Heart left ventricle (tissue), 13 donors: ENCODE results near the gene GPATCH3.

Source experiments
- POLR2A ChIP-seq, 2 donors: fragments of 450-650 bp; IDR thresholded peaks; one replicate each; pipeline ENCODE4 v1.6.1; 2017; ENCODE audit warnings: antibody characterized with exemption in 2 of 2, mild to moderate bottlenecking in 2 of 2, moderate library complexity in 2 of 2
- TF ChIP-seq, protein P1 (sequence below), 12 donors: fragments of 200-600 bp; sonication (generic) in 4 of 12; IDR thresholded peaks; one replicate each; pipeline versions ENCODE4 v1.5.0 to v1.8.0; 2018 to 2022; ENCODE audit warnings: antibody characterized with exemption in 12 of 12, mild to moderate bottlenecking in 5 of 12
- donor health status: ischemic (EF 13 %, LVEDD 7.1; RV severe dilation, severe dysfunction).
- donor health status: DM: no; HTN: yes; CAD: no.
- donor health status: DM: no; HTN: no; CAD: no.
- donor health status: ischemic (EF 25% LVEDD 6.9; RV normal size, moderate dysfunction).
- donor health status: ischemic (EF 25% LVEDD 5.7; RV mildly dilated, moderate dysfunction).
- donor health status: ischemic (EF 35%, LVEDD 5.7; RV mildly dilated, moderate dysfunction).
- donor health status: nonischemic (EF 11% LVEDD 7.7; RV severe dilation, severe dysfunction).
- donor health status: DM: yes; HTN: yes; CAD: no.
- donor health status: PGD.
- donor health status: ischemic (EF 29% LVEDD 5.4; RV normal size, mild dysfunction).
- donor health status: nonischemic (EF 23%, LVEDD 6.1; RV moderate dilation, normal function).

DNA sequence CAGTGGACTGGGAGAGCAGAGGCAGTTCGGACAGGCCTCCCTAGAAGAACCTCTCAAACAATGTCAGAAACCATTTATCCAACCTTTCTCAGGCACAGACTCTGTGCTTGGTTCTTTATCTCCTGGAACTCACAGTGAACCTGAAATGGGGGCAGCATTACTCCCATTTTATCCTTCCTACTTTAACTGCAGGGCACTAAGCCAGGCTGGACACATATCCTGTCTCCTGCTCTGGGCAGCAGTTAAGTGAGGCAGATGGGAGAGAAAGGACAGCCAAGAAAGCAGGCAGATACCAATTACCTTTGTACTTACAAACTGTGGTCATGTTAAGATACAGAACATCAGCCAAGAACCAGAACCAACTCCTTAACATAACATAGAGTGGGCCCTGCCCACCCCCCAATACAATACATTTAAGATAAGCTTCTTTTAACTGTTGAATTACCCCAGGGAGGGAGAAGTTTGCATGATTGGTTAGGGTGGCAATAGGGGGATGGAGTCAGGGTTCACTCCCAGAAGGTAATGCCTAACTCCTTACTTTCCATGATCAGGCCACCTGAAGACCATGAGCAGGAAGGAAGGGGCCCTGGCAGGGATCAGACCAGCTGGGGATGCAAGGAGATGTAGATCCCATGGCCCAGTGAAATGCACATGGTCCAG is 49.1 kb upstream of the GPATCH3 start:
- TF ChIP-seq, protein P1, sequence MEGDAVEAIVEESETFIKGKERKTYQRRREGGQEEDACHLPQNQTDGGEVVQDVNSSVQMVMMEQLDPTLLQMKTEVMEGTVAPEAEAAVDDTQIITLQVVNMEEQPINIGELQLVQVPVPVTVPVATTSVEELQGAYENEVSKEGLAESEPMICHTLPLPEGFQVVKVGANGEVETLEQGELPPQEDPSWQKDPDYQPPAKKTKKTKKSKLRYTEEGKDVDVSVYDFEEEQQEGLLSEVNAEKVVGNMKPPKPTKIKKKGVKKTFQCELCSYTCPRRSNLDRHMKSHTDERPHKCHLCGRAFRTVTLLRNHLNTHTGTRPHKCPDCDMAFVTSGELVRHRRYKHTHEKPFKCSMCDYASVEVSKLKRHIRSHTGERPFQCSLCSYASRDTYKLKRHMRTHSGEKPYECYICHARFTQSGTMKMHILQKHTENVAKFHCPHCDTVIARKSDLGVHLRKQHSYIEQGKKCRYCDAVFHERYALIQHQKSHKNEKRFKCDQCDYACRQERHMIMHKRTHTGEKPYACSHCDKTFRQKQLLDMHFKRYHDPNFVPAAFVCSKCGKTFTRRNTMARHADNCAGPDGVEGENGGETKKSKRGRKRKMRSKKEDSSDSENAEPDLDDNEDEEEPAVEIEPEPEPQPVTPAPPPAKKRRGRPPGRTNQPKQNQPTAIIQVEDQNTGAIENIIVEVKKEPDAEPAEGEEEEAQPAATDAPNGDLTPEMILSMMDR (IDR thresholded peaks at IDR 0.05): no peak
- no peak for TF ChIP-seq POLR2A (IDR thresholded peaks at IDR 0.05)
